Measurements from ENCODE around the gene GLYATL3.
"Not testable (repeated sequence)": the region's sequence is repeated elsewhere in the genome, so short reads cannot be mapped to it uniquely, and the experiment has no call there.

DNA sequence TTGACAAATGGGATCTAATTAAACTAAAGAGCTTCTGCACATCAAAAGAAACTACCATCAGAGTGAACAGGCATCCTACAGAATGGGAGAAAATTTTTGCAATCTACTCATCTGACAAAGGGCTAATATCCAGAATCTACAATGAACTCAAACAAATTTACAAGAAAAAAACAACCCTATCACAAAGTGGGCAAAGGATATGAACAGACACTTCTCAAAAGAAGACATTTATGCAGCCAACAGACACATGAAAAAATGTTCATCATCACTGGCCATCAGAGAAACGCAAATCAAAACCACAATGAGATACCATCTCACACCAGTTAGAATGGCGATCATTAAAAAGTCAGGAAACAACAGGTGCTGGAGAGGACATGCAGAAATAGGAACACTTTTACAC is 23.2 kb upstream of the GLYATL3 start:
- not testable (repeated sequence) for TF ChIP-seq CTCF, POLR2A, POLR2AphosphoS5 (IDR thresholded peaks at IDR 0.05)
